ENCODE results near the gene TAX1BP3.

TAX1BP3 gene

DNA sequence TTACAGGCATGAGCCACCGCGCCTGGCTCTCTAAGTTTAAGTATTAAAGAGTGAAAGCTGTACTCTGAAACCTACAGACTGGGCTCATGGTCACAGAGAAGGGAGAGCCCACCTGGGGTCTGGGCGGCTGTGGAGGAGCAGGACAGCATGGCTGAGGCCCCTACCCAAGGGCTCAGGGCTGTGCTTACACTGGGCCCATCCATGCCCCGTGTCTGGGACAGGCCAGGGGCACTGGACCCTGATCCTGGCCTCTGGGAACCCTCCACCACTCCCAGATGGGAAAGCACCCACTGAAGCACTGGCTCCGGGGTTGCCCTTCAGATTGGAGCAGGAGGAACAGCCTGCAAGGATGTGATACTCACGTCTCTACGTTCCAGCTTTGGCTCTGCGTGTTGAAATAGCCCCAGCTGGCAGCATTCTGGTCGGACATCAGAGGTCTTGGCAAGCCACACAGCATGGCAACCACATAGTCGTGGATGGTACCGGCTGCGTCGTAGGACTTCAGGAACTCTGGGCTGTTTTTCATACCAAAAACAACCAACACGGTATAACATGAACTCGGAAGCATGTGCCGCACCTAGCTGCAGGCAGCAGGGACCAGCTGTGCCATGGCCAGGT lies 45.3 kb downstream of the TAX1BP3 start:
- DNase-seq, result no peak

DNA sequence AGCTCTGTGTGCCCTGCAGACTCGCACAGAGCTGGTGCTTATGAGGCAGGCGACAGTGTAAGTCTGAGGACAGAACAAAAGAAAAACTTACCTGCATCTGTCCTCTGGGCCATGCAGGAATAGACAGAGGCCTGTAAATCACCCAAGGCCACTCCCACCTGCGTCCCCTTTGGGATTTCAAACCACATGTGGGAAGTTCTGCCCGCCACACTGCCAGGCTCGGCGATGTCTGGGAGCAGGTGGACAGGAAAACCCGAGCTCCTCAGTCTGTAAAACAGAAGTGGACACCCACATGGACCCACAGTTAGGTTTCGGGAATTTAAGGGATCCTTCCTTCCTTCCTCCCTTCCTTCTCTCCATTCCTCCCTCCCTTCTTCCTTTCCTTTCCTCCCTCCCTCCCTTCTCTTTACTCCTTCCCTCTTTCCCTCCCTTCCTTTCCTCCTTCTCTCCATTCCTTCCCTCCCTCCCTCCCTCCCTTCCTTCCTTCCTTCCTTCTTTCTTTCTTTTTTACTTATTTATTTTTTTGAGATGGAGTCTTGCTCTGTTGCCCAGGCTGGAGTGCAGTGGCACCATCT lies 47.1 kb downstream of the TAX1BP3 start:
- no peak for DNase-seq

- DNase-seq, result no peak
These were observed 53.1 kb downstream of the TAX1BP3 start for GRCh38 chr17:3615160-3615870.

DNA sequence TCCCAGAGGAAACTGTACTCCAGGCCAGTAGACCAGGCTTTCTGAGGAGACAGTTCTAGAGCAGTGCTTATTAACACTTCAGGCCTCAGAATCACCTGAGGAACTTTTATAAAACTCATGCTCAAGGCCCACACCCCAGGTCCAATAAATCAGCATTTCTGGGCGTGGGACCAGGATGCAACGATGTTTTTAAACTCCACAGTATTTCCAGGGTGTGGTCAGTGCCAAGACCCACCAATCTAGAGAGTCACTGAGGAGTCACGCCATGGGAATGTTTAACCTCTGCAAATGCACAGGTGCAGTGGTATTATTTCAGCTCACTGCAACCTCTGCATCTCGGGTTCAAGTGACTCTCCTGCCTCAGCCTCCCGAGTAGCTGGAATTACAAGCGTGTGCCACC lies 55.3 kb downstream of the TAX1BP3 start:
- DNase-seq, result no peak
